GM19395 (cell line): ENCODE results near the gene ATG2B.
"Not testable (repeated sequence)": the region's sequence is repeated elsewhere in the genome, so short reads cannot be mapped to it uniquely, and the experiment has no call there.

Experiments used
- ATAC-seq: cut with Tn5 transposase; IDR thresholded peaks from one replicate; pipeline ENCODE4 v1.9.1; 2021; ENCODE audit warnings: mild to moderate bottlenecking, moderate library complexity; ENCODE audit not compliant: unreplicated experiment

The ATG2B gene

DNA sequence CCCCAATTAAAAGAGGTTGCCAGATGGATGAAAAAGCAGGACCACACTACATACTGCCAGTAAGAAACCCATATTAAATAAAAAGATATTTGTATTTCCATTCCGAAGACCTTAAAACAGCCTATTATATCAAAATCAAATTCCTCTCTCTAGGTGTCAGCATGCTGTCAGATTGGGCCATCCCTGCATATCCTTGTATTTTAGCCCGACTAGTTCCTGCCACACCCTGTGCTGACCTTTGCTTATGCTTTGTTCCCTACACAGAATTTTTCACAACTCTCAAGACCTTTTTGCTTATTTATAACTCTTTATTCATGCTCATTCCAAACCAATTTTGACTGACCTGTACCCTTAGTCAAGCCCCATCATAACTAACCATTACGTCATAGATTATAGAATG, 13.0 kb upstream of the ATG2B start:
- ATAC-seq, result no peak

DNA sequence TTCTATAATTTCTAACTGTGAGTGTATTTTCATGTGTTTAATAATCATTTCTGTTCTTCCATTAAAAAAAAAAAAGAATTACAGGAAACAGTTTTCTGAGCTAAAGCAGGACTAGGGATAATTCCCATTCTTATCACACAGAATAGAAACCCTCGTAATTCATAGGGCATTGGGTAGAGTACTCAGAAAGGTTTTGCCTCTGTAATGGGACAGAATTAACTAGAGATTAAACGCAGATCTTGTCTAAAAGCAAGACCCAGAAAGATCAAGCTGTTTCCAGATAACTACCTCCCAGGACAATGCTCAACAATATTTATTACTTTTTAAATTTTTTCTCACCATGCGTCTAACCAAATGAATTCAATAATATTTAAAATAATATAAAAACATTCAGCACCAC, 10.4 kb upstream of the ATG2B start:
- no peak for ATAC-seq

DNA sequence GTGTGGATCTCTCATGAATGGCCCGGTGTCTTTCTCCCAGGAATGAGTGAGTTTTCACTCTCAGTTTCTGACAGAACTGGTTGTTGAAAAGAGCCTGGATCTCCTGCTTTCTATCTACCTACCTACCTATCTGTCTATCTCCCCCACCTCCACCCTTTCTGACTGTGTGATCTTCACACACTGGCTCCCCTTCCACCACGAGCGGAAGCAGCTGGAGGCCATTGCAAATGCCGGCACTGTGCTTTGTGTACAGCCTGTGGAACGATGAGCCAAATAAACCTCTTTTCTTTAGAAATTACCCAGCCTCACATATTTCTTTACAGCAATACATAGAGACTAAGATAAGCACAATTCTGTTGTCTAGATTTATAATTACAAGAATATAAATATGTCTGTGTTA, 7.4 kb upstream of the ATG2B start:
- ATAC-seq, result no peak

DNA sequence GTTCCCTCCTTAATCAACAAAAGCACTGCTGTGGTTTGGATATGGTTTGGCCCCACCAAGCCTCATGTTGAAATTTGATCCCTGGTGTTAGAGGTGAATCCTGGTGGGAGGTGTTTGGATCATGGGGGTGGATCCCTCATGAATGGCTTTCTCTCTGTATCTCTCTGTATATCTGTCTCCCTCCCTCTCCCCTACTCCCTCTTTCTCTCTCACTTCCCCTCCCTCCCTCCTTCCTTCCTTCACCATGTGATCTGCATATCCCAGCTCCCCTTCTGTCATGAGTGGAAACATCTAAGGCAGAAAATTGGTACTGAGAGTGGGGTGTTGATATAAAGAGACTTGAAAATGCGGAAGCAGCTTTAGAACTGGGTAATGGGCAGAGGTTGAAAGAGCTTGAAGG, 5.4 kb upstream of the ATG2B start:
- ATAC-seq, result no peak

DNA sequence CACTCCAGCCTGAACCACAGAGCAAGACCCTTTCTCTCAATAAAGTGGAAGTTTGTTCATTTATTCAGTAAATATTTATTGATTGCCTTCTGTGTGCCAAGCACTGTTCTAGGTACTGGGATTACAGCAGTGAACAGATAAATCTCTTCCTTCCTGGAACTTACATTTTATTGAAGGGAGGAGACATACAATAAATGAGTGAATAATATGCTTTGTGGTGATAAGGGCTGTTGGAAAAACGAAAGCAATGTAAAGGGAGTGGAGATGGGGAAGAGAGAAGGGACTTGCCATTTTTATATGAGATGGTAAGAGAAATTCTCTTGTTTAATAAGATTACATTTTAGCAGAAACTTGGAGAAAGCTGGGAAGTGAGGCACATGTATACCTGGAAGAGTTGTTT, 1.8 kb upstream of the ATG2B start:
- no peak for ATAC-seq

DNA sequence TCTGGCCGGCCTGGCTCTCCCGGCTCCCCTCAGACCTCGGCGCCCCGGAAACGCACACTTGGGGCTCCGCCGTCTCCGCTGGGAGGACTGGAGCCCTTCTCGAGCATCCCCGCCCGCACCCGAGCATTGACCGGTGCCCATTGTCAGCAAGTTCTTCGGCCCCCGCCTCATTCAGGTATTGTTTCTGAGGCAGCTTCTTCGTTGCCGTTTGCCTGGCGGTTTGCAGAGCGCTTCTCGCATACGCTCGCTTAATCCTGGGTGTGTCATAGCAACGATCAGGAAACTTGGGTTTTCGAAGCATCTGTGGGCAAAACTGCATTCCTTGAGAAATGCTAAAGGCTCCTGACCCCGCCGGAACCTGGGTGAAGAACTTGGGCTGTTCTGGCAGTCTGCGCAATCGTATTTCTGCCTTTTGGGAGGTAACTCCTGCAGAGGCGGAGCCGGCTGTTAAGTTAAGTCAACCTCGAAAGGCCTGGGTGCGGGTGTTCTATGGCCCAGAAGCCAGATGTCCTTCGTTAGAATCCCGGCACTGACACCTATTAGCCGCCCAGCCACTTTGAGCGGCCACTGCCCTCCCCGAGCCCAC, 703 bp upstream of the ATG2B start:
- peak; percentile 32 for ATAC-seq

DNA sequence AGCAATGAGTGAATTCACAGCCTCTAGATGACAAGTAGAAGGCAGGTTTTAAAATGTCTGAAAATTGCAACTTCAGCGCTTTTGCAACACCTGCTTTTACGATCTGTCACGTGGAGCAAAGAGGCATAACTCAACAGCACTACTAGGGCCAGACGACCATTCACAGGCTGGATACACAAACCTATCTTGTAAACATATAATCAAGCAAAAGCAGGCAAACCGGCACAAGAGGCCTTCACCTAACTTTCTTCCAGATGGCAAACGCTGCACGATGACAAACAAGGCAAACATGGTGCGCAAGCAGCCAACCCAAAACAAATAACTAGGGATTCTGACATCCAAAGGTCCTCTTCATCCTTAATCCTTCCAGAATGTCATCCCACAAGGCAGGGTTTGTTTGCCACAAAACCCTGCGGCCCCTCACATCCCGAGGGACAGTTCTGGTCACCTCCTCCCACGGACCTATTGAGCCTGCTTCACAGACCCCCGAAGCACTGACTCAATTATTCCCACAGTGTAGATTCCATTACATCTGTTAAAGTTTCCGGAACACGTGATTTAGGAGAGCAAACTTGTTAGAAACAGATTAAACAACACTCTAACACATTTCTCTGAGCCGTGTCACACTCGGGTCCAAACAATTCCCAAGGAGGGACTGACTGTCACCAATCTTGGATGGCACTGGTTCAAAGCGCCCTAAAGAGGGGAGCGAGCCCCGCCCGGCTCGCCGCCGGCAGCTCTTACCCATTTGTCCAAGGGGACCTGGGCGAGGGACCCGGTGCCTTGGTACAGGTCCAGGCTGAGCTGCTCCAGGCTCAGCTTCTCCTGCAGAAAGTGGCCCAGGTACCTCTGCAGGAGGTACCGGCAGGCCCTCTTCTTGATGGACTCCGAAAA, 823 bp downstream of the ATG2B start:
- peak; percentile 37 for ATAC-seq

DNA sequence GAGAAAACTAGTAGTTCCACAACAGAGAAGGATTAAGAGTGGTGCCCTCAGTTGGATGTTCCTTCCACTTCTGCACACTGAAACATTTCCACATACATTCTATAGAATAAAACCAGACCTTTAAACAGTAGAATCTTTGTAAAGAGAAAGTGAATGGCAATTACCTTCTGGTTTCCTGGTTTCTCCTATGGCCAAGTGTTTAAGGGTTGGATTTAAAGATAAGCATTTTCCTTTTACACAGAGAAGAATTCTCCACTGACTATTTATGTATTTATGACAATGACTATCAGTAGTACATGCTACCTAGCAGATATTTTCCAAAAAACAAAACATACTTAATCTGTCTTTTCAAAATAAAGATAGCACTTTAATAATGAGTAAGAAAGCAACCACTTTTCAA, 3.2 kb downstream of the ATG2B start:
- ATAC-seq, result no peak

DNA sequence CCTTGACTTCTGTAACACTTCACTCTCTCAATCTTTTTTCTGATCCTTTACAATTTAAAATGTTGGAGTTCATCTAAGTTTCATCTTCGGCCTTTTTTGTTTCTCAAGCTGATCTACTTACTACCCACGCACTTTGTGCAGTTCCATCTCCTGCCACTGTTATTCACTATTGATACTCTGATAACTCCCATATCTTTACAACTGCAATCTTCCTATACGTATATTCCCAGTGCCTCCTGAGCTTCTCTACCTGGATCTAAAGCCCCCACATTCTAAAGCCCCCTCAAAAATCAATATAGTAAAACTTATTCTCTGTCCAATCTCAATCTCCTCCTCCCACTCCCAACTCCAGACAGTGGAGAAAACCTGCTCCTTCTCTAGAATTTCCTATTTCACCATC, 5.9 kb downstream of the ATG2B start:
- no peak for ATAC-seq

DNA sequence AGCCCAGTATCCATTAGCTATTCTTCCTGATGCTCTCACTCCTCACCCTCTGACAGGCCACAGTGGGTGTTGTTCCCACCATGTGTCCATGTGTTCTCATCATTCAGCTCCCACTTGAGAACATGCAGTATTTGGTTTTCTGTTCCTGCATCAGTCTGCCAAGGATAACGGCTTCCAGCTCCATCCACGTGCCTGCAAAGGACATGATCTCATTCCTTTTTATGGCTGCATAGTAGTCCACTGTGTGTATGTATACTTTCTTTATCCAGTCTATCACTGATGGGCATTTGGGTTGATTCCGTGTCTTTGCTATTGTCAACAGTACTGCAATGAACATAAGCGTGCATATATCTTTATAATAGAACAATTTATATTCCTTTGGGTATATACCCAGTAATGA, 8.9 kb downstream of the ATG2B start:
- no peak for ATAC-seq

DNA sequence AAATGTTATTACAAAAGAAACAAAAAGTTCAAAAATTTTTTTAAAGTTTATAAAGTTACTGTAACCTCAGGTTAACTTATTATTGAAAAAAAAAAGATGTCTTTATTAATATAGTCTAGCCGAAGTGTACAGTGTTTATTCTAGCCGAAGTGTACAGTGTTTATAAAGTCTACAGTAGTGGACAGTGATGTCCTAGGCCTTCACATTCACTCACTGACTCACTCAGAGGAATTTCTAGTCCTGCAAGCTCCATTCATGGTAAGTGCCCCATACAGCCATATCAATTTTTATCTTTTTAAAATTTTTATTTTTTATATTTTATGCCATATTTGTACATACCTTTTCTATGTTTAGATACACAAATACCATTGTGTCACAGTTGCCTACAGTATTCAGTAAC, 10.4 kb downstream of the ATG2B start:
- no peak for ATAC-seq

DNA sequence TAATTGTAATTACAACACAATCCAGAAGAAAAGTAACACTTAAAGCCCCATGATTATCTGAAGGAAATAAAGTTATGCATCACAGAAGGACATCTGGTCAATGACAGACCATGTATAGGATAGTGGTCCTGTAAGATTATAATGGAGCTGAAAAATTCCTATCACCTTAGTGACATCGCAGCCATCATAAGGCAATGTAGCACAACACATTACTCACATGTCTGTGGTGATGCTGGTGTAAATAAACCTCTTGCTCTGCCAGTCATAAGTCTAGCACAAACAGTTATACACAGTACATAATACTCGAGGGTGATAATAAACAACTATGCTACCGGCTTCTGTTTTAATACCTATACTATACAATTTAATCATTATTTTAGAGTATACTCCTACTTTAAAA, 11.2 kb downstream of the ATG2B start:
- no peak for ATAC-seq

DNA sequence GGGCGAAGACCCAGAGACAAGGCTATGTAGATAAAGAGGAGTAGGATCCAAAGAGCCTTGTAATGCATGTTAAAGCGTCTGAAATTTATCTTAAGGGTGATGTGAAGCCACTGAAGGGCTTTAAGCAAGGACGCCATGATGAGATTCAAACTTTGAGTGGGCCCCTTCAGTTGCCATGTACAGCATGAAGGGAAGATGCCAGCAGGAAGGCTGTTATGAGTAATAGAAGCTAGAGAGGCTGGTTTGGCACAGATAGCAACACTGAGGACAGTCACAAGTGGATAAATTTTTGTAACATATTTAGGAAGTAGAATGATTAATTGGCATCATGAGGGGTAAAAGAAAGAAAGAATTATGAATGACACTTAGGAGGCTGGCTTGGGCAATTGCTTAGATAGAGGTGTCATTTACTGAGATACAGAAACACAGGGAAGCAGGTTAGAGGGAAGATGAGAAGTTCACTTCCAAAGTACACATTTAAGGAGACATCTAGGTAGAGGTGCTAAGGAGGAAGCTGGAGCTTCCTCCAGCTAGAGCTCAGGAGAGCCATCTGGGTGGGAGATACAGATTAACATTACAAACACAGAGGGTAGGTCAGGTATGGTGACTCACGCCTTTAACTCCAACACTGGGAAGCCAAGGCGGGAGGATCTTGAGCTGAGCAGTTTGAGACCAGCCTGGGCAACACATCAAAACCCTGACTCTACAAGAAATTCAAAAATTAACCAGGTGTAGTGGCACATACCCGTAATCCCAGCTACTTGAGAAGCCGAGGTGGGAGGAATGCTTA, 13.7 kb downstream of the ATG2B start:
- ATAC-seq, result no peak

DNA sequence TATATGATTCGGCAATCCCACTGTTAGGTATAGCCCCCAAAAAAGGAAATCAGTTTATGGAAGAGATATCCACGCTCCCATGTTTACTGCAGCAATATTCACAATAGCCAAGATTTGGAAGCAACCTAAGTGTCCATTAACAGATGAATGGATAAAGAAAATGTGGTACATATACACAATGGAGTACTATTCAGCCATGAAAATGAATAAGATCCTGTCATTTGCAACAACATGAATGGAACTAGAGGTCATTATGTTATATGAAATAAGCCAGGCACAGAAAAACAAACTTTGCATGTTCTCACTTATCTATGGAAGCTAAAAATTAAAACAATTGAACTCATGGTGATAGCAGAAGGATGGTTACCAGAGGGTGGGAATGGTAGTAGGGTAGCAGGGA, 15.2 kb downstream of the ATG2B start:
- not testable (repeated sequence) for ATAC-seq

DNA sequence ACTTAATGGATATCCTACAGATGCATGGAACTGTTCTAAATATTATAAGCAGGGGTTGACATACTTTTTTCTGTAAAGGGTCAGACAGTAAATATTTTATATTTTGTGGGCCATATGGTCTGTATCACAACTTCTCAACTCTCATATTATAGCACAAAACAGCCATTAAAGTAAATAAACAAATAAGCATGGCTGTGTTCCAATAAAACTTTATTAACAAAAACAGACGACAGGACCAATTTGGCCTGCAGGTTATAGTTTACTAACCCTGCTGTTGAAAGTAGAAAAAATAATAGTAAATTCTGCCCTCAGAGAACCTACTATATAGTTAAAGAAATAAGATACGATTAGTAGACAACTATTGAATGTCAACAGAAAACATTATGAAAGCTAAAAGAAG, 17.5 kb downstream of the ATG2B start:
- ATAC-seq, result no peak

DNA sequence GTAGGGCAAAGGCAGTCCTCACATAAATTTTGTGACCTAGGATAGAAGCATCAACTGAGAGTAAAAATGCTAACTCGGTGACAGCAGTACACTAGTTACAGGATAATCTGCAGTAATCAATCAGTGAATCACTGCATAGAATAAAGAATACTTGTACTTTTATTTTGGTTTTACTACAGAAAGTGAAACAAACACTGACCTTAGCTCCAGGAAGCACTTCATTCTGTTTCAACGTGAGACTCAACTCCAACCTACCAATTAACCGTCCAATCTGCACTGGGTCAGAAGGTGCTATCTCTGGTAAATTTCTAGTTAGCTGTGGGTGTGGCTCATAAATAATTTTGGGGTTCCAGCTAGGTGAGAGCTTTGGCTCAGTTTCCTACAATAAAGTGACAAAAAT, 21.8 kb downstream of the ATG2B start:
- no peak for ATAC-seq

DNA sequence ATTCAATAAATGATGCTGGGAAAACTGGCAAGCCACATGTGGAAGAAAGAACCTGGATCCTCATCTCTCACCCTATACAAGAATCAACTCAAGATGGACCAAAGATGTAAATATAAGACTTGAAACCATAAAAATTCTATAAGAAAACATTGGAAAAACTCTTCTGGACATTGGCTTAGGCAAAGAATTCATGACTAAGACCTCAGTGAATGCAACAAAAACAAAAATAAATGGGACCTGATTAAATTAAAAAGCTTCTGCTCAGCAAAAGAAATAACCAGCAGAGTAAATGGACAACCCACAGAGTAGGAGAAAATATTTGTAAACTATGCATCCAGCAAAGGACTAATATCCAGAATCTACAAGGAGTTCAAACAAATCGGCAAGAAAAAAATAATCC, 24.6 kb downstream of the ATG2B start:
- ATAC-seq, result no peak

DNA sequence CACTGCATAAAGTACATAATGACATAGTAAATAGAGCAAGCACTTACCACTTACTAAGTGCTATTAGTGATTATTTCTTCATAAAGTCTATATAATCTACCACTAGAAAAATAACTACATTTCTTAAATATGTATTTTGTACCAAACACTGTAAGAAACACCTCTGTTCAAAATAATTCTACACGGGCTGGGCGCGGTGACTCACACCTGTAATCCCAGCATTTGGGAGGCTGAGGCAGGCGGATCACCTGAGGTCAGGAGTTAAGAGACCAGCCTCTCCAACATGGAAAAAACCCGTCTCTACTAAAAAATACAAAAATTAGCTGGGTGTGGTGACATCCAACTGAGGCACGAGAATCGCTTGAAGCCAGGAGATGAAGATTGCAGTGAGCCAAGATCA, 38.9 kb downstream of the ATG2B start:
- no peak for ATAC-seq

DNA sequence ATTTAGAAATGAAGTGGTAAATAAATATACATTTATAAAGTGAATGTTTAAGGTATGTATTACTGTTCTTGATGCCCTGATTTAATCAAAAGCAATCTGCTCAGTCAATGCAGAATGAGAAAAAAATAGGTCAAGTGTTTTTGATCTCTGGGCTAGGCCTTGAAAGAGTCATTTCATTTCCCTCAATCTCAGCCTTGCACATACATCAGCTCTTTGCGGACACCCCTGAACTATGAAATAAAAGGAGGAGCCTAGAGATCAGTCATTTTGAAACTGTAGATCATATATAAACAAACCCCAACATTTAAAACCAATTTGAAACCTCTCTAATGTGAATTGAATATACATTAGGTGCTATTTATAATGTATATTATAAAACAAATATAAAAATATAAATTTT, 42.5 kb downstream of the ATG2B start:
- ATAC-seq, result no peak

DNA sequence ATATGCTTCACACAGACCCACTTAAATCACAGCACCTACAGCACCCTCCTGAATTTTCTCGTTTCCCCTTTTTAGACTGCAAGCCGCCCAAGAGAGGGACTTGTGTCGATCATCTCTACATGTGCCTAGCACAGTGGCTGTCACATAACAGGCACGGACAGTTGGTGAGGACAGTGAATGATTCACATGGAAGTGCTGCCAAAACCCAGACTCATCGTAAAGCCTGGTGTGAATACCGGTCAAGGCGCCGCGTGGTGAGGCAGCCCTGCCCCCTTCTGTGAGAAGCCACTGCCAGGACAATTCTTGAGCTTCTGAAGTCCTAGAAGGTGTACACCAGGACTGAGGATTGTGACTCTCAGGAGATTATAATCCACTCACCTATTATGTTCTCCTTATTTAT, 44.3 kb downstream of the ATG2B start:
- no peak for ATAC-seq

DNA sequence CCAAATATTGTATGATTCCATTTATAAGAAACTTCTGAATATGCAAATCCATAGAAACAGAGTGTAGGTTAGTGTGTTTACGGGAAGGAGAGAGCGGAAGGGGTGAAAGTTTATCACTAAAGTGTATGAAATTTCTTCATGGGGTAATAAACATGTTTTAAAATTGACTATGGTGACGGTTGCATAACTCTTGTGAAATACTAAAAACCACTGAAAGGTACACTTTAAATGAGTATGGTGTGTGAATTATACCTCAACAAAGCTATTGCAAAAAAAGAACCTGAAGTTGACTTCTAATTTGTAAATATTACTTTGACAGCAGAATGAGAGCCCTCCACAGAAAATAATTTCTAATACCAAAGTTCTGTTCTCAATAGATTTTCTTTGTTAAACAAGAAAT, 47.1 kb downstream of the ATG2B start:
- ATAC-seq, result no peak

DNA sequence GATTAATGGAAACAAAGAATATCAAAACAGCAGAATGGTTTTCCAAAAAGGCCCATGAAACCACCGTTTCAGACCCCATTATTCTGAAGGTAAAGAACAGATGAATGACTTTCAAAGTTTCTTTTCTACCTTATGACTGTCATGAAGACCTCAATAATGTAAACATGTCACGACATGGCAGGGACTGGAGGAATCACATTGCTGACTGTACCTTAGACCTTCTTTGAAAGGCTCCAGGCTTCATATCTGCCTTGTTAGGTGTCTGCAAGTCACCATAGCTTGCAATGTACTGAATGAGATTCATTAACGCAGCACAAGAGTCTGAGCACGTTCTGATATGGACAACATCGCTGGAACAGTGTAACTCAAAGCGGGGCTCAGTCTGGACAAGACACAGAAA, 52.2 kb downstream of the ATG2B start:
- ATAC-seq, result no peak
